Activated naive CD4-positive, alpha-beta T cell treated with Interleukin-2 at 50 U/mL for 16 hours (primary cell): ENCODE measurements around the gene BRME1.

Source experiments
- DNase-seq: peaks from one replicate; pipeline ENCODE4 v3.0.0-alpha.2; 2020

BRME1 gene

DNA sequence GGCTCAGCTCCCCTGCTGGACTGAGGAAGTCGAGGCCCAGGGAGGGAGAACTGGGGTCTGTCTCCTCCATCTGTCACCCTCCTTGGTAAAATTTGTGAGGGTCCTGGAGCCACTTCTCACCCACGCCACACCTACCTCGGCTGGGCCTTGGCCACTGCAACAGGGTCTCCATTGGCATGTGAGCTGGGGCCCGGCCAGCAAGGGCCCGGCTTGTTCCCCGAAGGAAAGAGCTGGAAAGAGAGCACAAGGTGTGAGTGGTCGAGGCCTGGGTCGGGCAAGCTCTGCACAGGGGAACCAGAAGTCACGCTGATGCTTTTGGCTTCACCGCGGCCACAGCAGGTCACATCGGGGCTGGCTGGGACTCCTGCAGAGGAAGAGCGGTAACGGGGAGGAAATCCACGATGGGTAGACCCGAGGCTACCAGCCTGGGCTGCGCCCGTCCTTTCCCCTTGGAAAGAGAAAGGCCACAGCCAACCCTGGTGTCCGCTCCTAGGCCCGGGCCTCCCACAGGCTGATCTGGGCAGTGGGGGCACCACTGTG lies 20.0 kb downstream of the BRME1 start:
- no peak for DNase-seq

DNA sequence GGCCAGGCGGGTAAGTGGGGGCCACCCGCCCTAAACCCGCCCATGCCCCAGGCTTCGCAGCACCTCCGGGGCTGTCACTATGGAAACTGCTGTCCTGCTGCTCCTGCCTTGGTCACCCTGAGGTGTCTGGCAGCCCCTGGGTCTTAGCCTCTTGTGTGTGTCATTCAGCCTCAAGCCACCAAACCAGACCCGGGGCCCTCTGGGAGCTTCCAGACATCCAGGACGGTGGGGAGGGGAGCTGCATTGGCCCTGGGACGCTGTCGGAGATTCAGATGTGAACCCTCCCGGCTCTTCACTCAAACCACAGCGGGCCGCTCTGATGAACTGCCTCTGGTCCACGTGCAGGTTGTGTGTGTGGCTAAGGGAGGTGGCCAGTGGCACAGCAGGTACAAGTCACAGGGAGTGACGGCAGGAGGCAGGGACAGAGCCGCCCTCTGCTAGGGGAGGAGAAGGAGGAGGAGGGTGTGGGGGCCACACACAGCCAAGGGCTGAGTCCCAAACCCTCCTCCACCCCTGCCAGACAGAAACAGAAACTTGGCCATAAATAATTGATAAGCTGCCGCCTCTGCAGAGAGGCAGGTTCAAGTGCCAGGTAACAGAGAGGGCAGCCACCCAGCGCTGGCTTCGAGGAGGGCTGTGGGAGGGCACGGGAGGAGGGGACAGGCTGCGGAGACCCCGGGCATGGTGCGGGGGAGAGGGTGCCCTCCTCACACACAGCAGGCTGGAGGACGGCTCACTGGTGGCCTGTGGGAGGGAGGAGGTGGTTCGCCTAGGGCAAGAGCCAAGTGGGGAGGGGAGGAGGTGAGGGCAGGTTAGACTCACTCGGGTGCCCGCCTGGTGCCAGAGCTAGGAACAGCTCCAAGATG lies 21.0 kb downstream of the BRME1 start:
- no peak for DNase-seq

DNA sequence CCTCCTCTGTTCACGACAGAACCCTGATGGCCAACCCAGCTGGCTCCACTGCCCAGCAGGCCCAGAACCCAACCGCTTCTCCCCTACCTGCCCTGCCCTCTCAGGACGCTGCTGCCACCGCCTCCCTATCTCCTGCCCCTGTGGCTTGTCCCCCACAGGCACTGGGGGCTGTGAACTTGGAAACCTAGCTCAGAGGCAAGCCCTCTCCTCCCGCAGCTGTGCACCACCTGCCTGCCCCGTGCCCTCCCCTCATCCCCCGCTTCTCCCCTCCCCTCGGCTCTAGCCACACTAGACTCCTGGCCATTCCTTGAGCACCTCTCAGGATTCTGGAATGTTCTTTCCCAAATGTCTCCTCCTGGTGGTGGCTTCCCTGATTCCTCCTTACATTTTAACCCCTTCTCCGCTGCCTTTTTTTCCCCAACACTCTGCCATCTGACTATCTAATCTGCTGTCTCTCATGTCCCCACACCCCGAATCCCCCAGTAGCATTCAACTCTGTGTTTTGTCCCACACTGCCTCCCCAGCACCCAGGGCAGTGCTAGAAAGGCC lies 22.3 kb downstream of the BRME1 start:
- no peak for DNase-seq

DNA sequence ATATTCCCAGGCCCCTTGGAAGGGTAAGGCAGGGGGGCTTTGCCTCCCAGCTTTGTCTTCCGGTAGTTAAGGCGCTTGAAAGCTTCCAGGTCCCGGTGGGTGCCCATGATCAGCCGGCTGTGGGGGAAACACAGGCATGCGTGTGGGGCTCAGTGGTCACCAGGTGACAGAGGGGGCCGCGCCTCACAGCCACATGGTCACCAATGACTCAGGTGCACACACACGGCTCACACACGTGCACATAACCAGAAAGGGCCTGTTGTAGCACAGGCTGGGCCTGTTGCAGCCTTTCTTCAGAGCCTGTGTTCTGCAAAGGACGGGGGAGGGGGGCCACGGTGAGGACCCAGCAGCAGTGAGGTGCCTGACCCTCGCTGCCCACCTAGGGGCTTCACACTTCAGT lies 23.1 kb downstream of the BRME1 start:
- DNase-seq = no peak

DNA sequence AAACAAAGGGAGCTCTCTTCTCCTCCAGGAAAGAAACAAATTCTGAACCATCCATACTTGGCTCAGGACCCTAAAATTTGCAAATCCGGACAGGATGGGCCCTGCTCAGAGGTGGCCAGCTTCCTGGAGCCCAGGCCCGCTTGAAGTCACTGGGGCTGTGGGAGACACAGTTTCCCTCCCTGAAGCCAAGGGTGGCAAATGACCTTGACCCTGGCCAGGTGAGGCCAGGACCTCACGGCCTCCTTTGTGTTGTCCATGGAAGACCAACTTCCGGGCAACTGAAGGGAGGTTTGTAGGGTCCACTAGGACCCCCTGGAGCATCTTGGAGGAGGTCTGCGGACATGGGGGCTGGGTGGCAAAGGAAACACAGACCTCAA lies 23.5 kb downstream of the BRME1 start:
- DNase-seq = no peak

DNA sequence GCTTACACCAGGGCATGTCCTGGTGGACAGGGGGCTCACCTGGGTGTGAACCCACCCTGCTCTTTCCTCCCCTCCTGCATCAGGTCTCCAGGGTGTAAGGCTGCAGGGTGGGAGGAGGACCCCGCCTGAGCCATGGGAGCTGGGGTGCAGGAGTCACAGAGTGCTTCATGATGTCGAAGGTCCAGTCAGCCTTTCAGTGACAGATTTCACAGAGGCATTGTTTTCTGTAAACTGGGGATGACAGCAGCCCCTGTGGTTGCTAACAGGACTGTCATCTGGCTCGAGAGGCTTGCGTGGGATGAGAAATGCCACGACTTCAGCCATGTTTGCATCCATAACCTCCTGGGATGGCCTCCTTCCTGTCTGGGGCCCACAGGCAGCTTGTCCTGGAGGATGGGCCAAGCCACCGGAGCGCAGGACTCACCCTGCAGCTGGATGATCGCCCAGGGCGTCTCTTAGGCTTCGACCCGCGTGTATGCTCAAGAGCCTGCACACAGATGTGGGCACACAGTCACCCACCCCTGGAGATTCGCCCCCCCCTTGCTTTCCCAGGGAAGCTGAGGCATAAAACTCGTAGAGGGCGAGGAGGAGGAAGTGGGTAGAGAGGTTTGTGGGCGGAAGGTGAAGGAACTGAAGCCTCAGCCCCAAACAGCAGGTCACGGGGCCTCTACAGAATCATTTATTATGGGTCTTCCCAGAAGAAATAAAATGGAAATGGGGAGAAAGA lies 24.1 kb downstream of the BRME1 start:
- DNase-seq = peak; percentile 40

DNA sequence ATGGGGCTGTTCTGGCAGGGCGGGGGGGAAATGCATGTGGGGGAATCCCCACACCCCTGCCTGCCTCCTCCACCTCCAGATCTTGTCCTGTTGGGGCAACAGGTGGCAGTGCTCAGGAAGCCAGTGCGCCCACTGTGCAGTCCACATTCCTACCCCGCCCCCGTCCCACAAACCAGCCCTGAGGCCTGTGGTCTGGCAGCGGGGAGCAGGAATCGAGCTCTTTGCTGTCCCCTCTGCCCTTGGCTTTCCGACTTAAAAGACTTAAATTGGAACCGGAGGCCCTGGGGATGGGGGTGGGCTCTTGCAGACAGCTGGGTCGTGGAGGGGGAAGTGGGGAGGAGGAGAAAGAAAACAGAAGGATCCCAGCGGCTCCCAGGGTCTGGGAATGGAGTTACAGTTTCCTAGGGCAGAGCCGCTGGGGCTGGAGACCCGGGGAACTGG lies 24.6 kb downstream of the BRME1 start:
- peak; percentile 32 for DNase-seq

DNA sequence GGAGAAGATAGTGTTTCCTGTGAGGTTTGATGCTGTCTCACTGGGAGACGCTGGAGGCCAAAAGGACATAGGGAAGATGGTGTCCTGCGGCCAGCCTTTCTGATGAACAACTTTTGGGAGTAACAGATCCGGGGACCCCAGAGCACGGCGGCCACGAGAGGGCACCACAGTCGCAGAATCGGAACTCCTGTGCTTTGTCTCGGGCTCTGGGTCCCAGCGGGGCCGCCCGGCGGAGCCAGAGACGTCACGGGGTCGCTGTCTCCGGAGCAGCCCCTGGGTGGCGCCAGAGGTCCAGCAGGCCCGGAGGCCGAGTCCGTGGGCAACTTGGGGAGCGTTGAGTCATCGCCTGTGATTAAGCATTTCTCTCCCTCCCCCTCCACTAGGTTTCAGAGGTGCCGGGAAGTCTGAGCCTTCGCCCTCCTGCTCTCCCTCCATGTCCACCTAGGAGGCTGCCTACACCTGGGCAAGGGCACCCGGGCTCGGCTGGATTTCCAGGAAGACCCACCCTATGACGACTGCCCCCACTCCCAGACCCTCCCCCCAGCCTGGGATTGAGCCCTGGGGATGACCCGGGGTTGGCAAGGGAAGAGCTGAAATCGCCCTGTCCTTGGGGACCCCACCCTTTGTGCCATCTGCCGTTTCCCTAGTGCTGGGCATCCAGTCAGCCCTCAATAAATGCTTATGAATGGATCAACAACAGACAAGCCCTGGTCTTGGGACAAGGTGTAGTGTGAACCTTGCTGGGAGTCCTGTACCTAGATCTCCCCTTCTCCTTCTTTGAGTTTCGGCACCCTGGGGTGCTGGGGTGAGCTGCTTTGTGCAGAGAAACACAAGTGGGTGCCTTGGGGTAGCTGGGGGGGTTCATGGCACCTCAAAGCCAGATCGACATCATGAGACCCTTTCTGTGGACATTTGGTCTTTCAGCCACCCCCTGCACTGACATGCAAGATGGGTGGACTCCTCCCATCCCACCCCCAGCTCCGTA lies 25.6 kb downstream of the BRME1 start:
- DNase-seq = peak; percentile 99

DNA sequence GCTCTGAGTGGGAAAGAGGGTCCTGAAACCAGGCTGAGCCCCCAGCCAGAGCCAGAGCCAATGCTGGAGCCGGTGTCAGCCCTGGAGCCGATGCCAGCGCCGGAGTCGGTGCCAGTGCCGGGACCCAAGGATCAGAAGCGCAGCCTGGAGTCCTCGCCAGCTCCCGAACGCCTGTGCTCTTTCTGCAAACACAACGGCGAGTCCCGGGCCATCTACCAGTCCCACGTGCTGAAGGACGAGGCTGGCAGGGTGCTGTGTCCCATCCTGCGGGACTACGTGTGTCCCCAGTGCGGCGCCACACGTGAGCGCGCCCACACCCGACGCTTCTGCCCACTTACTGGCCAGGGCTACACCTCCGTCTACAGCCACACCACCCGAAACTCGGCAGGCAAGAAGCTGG lies 28.6 kb downstream of the BRME1 start:
- DNase-seq = no peak

DNA sequence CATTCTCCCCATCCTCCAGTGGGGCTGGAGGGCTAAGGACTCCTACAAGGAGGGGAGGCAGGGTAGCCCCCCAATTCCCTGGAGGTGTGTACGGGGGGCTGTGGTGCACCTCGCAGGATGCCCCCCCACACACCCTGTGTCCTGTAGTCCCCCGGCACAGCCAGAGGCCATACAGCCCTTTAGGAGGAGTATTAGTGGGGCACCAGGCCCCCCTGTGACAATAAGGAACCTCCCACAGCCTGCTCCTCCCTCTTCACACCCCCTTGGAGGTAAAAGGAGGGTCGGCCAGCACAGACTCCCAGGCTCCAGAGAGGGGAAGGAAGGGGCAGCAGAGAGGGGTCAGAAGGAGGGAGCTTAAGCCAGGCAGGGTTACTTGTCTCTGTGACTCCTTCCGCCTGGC lies 29.1 kb downstream of the BRME1 start, which contains the start of gene NANOS3:
Gene NANOS3, plus strand, starts transcription at position 301 of the 400 bp plus-strand sequence. CDS start 115 bp downstream, outside the sequence.
- no peak for DNase-seq

DNA sequence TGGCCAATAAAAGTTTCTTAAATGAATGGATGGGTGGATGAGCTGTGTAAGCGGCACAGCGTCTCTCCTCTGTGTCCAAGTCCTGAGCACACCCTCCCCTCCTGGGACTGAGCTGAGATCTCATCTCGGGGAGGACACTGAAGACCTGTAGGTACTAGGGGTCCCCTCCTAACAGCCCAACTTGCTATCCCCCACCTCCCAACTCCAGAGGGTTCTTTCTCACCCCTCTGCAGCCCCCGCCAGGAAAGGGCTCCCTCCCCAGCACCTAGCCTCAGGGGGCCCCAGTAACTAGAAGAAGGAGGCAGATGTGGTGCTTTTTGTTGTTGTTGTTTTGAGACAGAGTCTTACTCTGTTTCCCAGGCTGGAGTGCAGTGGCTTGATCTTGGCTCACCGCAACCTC lies 30.1 kb downstream of the BRME1 start:
- no peak for DNase-seq

DNA sequence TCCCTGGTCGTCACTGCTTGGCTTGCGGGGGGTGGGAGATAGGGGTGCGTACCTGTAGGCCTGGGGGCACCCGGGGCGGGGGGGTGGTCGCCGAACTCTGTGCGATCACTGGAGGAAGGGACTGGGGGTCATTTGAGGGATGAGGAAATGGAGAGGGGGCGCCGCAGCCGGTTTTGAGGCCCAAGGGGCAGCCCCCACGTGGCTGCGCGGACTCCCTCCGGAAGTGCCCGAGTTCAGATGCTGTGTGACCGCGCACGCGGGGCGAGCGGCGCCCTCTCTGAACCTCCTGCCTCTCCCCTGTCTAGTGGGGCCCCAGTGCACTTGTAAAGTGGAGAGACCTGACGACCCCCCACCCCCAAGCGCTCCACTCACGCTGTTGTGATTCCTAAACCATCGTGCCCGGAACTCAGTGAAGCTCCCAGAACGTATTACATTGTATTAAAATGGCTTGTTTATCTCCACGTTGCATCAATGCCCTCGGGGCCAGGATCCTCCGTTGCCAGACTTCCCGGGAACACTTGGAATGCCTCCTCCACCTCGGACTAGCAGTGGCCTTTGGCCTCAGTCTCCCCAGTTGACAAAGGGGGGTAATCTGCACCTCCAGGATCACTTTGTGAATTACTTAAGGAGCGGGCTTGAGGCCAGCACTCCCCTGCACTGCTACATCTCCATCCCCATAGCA lies 31.9 kb downstream of the BRME1 start:
- no peak for DNase-seq

DNA sequence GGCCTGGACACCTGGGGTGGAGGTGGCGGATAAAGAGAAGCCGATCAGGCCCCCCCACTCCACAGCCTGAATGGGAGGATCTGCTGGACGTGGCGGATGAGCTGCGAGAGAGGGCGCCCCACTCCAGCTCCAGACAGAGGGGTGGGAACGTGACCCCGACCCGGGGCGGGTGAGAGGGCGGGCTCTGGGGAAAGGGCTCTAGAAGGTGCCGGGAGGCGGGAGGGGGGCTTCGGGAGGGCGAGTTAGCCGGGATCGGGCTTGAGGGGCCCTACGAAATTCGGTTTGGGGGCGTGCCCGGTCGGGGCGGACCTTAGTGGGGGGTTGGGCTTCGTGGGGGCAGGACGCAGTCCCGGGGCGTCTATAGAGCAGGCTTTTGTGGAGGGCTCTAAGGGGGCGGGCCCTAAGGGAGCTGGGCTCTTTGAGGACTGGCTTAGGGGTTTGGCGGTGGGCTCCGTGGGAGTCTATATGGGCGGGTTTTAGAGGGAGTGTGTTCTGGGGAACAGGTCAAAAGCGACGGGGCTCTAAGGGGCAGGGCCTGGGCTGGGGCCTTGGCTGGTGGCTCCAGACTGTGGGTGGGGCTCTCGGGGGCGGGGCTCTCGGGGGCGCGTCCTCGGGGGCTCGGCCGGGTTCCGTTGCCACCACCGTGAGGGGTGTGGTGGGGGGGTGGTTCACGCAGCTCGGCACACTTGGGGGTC lies 33.1 kb downstream of the BRME1 start:
- no peak for DNase-seq

DNA sequence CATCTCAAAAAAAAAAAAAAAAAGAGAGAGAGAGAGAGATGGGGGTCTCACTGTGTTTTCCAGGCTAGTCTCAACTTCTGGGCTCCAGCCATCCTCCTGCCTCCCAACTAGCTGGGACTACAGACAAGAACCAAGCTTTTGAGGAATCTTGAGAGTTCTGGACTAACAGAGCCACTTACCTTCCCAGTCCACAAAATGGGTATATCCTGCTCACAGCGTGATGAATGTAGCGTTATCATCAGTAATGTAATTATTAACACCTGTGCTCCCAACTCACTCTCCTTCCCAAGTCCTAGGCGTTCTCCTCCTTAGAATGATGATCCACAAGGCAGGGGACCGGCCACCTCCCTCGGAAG lies 33.6 kb downstream of the BRME1 start:
- DNase-seq = no peak

DNA sequence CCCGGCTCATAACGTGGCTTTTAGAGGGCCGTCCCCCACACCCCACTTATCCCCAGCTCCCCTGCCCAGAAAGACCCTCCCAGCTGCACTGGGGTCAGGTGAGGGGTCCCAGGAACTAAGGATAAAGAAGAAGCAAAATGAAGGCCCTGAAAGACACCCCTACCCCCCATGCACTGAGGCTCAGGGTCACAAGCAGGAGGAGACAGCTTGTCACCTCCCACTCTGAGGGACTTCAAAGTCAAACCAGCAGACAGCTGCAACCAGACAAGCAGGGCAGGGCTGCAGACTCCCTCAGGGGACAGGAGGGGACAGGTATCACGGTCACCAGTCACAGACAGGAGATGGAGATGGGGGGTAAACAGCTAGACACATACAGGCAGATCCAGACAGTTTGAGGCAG lies 35.0 kb downstream of the BRME1 start:
- DNase-seq = no peak

DNA sequence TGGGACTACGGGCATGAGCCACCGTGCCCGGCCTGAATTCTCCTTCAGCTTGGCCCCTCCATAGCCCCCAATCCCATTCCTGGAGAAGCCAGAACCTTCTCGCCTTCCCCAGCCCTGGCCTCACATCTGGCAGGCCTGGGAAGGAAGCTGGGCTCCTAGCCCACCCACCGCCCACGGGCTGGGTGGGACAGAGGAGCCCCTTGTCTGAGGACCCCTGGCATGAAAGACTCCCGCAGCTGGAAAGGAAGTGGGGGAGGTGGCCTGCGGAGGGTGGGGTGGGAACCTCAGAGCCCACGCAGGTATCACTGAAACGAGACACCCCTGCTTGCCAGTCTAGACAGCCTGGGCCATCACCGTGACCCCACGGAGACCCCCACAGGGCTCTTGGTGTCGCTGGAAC lies 36.6 kb downstream of the BRME1 start:
- no peak for DNase-seq

DNA sequence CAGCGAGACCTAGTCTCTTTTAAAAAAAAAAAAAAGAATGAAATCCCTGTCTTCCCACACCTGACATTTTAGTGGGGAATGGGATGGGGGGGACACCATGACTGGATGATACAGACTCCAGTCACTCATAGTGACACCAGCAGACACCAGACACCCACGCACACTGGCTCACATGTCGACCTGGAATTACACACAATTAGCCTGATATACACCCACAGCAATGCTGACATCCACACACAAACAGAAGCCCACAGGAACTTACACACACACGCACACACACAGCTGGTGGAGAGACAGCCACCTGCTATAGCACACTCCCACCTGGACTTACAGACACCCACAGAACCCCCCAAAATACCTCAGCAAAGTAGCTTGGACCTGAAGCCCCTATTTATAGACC lies 37.3 kb downstream of the BRME1 start:
- no peak for DNase-seq

DNA sequence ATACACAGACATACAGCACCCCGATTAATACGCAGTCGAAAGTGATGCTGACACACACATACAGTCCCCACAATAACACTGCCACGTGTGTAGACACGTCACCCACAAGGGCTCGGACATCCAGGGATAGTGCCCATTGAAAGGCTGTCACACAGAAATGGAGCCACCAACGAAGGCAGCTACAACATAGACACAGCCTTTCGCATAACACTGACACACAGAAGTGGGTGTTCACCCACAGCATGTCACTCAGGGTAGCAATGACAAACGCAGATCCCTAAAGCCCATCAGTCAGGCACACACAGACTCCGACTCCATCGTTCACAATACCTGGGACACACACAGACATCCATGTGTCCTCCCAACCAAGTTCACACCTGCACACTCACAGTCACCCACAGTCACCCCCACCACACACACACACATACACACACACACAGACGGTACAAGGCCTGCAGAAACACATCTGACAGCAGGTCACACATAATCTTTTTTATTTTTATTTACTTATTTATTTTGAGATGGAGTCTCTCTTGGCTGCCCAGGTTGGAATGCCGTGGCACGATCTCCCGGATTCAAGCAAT lies 39.4 kb downstream of the BRME1 start:
- DNase-seq = no peak

DNA sequence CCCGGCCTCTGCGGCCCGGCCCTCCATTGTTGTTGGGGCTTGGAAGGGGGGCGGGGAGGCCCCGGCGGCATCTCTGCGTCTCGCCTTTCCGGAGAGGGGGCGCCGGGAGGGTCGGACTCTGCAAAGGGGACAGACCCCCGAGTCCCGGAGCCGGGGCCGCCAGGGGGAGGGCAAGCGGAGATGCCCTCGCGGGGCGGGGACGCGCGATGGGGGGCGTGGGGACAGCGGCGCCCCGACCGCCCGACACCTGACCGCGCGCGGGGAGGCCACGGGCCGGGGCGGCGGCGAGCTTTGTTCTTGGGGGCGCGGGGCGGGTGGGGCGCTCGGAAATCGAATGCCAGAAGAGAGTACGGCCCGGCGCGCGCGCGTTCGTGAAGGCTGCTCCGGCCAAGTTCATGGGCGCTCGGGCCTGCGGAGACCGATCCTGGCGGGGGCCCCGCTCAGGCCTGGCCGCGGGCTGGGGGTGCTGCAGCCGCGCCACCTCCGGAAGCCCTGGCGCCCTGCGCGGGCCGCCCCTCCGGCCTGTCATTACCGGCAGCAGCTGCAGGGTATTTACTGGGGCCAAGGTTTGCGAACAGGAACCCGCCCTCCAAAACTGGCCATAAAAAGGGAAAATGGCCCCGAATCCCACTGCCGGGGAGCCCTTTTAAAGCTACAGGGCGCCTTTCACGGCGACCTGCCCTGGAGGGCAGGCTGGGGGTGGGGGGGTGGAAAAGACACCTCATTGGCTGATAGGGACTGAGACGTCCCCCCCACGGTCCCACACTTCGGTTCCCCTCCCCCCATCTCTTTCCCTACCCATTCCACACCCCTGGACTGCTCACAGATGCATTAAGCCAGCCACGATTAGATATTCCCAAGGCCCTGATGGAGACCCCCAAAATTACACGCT lies 40.1 kb downstream of the BRME1 start:
- DNase-seq = no peak
